ENCODE results near the gene PRDM12.

The PRDM12 gene

DNA sequence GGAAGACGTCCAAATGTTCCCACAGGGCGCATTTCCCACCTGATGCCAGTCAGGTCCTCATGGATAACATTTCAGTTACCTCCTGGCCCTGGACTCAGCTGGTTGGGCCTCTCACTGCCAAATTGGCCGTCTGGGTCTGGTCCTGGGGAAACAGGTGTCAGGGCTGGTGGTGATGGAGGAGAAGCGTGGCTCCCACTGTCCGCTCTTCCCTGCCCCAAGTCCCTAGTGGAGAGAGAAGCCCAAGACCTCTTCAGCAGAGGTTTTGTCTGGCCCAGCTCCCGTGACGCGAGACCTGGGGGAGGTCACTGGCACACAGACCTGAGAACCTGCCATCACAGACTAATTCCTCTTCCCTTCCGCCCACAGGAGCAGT is 27.8 kb upstream of the PRDM12 start:
- no peak for DNase-seq

DNA sequence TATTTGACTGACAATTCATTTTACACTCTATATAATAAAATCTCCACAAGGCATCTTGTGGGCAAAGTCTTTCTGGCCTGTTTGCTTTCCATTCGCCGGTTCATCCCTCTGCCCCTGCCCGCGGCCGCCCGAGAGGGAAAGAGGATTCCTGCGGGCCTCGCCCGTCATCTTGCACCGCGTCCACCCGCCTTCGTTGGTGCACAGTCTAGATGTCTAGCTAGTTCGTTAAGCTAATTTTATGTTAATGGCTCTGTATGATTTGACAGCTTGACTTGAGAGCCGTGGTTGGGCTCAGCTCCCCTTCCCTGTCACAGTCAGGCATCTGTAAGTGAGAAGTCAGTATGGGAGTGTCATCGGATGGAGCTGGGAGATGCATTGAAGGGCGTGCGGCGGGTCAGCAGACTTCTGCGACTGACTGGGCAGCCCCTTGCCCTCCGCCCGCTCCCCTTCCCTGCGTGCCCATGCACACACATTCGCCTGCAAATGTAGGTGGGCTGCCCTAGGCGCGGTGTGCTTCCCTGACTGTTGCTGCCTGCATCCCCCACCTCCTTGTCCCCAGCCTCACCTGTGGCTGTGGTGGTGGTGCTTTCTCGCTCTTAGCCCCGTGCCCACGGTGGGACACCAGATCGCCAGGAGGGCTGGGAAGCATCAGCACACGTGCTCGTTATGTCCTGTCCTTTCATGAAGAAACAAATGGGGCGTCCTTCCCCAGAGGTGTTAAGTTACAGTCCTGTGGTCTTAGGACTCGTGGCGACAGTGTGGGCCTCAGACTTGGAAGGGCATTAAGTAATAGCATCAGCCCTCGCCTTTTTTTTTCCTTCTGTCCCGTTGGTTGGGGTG is 25.9 kb upstream of the PRDM12 start:
- no peak for DNase-seq

DNA sequence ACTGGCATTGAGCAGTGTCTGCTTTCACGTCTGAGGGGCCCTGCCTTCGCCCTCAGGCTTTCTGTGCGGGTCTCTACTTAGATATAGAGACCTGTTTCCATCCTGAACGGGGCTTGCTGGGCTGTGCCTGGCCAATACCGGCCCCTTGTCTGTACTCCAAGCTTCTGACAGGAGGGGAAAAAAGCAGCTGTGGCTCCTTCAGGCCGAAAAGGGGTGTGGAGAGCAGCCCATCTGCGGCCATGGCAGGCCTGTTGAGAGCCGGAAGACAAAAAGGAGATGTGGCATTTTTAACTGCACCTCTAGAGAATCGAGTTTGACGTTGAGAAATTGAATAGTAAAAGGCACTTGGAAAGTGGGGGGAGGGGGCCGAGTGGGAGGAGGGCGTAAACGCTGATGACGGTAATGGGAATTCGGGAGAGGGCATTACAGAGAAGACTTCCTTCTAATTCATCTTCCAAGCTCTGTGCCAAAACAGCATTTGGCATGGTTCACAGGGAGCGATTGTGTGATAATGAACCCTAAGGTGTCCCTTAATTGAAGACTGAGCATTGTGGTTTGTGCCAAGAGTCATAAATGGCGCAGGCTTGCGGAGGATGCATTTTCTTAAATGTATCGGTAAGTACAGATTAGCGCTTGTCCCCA is 25.1 kb upstream of the PRDM12 start:
- DNase-seq, result no peak

DNA sequence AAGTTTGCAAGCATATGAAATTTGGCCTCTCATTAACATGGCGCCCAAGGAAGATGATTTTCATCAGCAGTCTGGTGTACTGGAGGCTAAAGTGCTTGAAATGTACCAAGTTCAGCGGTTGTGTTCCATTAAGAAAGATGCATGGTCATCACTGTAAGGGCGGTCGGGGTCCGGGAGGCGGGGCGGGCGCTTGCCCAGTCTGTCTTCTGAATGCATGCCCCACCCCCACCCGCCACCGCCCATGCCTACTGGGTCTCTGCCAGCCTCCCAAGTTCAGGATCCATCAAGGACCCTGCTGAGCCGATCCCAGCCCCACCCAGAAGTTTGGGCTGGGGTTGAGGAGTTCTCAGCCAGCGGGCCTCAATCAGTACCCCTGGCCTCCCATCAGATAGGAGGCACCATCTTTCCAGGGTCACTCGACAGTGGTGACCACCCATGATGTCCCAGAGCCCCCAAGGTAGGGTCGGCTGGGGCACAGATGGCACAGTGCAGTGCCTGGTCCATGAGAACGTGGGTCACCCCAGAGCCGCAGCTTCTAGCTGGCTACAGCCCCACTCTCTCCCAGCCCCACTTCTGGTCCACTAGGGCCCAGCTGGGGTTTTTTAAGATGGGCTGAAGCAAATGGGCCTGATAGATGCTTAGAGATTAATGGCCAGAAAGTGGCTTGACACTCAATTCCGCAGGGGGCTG is 24.4 kb upstream of the PRDM12 start:
- DNase-seq, result no peak

DNA sequence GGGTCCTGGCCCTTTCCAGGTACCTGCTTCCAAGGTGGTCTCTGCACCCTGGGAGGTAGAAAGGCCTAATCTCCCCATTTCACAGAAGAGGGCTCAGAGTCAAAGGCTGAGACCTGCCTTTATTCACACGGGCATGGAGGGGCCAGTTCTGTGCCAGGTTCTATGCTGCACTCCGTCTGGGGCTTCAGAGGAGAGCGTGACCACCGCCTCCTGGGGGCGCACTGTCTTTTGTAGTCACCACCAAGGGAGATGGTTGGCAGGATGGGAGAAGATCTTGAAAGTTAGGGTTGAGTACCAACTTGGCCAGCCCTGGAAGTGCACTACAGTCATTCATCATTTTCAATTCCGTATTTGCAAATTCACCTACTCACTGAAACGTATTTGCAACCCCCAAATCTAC is 23.7 kb upstream of the PRDM12 start:
- DNase-seq, result no peak

DNA sequence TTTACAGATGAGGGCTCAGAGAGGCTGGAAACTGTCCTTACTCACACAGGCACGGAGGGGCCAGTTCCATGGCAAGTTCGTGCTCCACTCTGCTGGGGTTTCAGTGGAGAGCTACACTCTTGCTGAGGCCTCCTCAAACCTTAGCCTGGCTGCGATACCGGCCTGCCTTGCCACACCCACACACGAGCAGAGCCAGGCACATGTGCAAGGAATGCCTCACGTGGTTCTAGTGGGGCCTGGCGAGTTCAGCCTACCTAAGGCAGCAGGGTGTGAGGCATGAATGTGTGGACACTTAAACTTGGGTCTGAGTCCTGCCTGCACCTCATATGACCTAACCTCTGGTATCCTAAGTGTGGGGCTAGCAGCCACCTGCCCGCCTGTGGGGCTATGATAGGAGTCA is 21.5 kb upstream of the PRDM12 start:
- DNase-seq, result no peak

DNA sequence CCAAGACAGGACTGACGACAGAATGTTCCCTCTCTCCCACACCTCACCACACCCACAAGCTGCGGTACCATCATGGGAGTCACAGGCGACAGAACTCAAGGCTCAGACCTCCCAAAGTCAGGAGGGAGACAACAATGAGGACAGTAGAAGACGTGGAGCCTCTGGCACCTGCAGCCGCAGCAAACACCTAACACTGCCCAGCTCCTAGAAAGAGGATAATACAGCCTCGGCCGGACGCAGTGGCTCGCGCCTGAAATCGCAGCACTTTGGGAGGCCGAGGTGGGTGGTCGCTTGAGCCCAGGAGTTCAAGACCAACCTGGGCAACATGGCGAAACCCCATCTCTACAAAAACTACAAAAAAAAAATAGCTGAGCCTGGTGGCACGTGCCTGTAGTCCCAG is 13.2 kb upstream of the PRDM12 start:
- DNase-seq, result no peak

DNA sequence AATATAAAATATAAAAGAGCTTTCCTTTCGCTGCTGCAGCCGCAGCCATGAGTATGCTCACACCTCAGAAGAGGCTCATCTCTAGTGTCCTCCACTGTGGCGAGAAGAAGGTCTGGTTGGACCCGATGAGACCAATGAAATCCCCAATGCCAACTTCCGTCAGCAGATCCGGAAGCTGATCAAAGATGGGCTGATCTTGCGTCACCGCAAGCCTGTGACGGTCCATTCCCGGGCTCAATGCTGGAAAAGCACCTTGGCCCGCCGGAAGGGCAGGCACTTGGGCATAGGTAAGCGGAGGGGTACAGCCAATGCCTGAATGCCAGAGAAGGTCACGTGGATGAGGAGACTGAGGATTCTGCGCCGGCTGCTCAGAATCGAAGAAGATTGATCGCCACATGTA is 12.6 kb upstream of the PRDM12 start:
- no peak for DNase-seq

DNA sequence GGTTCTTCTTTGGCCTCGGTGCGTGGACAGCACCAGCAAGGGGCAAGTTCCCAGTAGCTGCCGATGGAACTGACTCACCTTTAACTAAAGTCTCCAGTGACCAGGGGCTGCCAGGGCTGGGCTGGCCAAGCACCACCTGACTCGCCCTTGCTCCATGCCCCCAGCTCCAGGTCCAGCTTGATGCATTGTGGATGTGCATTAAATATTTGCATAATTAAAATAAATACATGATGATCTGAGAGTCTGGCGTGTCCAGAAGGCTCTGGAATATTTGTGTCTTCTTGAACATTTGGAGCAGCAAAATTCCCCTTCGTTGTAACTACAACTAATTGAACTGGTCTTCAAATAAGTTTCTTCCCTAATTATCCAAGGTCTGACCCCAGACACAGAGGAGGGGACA is 9.5 kb upstream of the PRDM12 start:
- DNase-seq, result no peak

DNA sequence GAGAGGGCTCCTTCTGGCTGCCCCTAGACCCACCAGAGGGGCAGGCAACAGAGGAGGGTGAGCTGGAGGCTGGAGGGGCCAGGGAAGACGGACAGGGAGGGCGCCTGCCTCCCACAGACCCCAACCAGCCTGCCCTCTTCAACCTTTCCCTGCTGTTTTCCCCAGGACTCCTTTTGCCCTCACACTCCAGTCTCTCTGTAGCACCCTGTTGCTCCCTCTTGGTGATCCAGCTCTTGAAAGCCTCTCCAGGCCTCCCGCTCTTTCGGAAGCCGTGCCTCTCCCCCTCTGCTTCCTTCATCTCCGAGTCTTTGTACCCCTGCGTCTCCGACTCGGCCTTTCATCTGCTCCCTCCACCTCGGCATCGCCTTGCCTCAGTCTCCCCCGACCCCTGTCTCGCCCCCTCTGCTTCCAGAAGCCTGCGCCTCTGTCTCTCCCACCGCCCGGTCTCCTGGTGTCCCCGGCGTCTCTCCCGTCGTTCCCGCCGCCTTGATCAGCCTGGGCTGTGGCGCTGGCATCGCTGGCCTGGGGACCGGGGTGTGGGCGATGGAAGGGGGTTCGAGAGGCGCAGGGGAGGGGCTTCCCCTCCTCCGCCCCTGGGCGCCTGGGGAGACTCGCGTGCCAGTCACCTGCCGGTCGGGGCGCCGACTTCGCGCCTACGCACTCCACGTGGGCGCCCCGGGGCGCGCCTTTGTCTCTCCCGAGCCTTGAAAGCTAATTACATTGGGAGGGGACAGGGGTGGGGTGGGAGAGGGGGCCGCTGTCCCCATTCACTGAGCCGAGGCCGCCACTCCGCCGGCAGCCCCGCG is 5.3 kb upstream of the PRDM12 start:
- no peak for DNase-seq

DNA sequence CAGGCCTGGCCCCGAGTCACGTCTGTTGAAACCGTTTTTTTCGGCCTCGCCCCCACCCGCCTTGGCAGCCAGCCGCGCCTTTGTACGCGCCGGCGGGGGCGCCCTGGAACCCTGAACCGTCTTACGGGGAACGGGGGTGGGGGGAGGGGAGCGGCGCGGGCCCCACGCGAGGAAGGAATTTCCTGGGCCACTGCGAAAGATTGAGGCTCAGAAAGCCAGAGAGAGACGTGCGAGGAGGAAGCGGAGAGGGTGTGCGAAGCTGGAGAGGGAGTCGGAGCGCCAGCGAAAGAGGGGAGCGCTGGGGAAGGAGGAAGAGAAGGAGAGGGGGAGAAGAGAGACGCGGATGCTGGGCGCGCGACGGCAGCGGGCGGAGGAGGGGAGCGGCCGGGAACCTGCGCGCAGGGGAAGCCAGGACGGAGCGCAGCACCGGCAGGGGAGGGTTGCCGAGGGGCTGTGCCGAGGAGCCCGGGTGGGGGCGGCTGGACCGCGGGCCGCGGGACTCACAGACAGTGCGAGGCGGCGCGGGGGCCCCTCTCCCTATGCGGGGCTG is 4.6 kb upstream of the PRDM12 start:
- no peak for DNase-seq

DNA sequence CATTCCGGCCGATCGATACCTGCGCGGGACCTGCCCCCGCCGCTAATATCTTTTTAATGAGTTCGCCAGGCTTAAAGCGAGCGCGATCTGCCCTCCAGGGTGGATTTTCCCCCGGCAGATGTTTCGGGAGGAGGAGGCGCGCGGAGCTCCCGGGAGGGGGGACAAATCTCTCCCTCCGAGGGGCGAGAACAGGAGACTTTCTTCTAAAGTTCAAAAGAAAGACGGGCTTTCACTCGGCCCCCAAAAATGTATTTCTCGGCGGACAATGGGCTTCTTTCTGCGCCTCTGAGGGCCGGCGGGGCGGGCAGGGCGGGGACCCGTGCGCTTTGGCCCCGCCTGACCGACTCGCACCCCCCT is 4.1 kb upstream of the PRDM12 start:
- DNase-seq, result no peak

DNA sequence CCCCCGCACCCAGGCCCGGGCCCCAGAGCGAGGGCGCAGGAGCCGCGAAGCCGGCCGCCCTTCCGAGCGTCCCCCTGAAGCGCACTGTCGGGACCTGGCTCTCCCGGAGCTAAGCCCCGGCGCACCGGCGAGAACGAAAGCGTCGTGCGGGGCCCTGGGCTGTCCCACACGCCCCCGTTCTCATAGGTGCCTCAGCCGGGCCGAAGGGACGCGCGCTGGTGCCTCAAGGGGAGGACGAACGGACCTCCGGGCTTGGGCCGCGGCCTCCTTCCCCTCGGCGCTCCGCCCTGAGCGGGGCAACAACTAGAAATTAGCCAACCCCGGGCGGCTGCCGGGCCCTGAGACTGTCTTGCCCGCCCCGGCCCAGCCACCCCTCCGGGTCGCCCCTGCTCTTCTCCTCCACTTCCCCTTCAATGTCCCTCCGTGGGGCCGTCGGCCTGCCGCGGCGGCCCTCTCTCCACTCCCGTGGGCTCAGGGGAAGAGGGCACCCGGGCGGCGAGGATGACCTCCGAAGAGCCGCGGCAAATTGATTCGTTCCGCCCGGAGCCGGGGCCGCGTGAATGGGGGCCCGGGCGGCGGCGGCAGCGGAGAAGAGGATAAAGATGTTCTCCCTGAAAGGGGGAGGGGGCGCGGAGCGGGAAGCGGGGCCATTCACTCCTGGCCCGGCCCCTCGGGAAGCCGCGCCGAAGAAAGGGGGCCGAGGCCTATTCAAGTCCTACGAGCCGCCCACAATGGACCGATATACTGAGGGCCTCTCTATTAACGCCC is 3.5 kb upstream of the PRDM12 start:
- no peak for DNase-seq

DNA sequence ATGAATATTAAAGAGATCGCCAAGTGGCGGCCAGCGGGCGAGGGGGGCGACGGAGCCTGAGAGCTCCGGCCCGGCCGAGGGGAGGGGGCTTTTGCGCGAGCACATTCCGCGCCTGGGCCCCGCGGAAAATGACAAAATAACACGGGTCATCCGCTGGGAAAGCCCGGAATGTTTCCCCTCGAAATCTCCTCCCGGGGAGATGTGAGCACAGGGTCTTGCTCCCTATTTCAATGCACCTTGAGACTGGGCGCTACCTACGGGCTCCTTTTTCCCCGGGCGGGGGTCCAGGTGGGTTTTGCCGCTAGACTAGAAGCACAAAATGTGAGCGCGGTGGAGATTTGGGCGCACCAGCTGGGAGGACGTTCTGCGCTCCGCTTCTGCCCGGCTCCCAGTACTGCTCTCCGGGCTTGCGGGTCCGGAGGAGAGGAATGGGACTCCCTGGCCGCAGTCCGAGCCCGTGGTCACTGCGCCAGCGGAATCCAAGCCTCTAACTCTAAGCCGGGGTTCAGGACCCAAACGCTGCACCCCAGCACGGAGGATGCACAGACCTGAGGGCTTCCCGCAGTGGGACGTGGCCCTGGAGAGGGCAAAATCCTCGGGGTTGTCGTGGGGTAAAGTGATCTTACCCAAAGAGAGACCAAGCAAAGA is 2.8 kb upstream of the PRDM12 start:
- DNase-seq, result no peak

DNA sequence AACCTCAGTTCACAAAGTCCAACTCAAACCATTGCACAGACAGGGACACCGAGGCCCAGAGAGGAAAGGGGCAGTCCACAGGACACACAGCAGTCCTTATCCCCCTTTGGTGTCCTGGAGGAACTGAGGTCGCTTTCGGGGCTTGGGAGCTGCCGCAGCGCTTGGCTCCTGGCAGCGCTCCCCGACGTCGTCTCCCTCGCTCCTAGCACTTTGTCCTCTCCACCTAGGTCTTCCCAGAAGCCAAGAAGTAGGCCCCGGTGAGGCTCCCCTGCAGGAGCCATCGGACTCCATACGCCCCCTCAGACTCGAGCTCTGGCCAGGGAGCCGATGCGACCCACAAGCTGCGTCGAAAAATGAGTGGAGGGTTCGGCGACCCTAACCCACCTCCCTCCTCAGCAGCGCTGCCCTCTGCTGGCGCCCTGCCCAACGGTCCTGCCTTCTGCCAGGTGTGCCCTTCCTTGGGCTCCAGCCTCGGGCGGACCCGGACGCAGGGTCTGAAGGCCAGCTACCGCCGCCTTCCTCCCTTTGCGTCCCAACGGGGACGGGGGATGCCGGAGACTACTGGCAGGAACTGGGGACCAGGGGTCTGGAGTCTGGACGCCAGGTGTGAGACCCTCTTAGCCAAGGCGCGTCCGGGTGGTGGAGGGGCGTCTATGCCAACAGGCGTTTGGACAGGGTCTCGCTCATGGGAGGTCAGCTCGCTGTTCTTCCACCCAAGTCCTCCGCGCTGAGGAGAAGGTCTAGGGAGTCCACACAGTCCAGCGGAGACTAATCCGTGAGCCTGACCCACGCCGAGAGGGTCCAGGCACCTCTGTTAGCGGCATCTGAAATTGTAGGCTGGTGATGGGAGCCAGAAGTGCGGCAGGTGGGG is 2.1 kb upstream of the PRDM12 start:
- DNase-seq, result no peak

DNA sequence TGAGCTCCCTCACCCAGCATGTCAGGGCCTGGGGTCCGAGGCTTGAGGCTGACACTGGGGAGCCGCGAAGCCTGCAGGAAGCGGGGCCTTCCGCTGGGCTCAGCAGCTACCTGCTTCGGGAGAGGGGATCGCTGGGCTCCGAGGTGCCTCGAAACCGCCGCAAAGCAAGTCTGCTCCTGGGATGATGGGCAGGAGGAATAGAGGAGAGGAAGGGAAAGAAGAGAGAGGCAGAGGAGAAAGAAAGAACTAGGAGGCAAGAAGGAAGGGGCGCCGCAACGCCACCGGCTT is 1.5 kb upstream of the PRDM12 start:
- DNase-seq, result no peak

DNA sequence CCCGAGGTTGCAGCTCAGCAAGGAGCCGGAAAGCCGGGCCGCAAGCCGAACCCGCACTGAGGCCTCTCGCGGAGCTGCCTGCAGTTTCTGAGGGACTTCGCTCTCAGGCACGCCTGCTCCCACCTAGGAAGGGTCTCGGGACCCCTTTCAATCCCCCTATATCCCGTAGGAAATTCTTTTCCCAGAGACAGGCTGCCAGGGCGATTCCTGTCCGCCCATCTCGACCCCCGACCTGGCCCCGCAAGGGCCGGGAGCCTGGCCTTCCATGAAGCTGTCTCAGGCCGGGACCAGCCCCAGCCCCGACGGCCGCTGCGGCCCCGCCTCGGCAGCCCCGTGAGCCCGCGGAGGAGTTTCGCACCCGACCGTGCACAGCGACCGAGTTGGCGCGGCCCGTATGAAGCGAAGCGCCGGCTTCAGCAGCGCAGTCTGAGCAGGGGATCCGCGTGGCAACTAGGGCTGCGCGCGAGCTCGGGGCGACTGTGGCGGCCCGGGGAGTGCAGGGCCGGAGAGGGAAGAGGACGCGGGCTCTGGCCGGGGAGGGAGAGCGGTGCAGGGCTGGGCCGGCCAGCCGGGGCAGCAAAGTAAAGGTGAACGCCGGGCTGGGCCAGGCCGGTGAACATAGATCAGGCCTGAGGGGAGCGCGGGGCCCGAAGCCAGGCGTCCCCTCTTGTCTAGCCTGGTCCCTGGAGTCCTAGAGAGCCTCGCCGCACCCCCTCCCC is 977 bp upstream of the PRDM12 start:
- DNase-seq, result no peak

DNA sequence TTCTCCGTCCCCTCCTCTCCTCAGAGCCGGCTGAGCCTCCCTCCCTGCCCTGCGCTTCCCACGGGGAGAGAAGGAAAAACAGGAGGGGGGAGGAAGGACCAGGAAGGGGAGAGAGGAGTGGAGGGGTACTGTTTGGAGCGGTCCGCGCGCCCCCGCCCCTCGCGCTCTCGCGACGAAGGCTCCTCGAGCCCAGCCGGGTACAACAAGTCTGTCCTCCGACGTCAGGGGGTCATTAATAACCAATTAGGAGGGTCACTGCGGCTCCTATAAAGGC is 480 bp upstream of the PRDM12 start:
- DNase-seq, result no peak

DNA sequence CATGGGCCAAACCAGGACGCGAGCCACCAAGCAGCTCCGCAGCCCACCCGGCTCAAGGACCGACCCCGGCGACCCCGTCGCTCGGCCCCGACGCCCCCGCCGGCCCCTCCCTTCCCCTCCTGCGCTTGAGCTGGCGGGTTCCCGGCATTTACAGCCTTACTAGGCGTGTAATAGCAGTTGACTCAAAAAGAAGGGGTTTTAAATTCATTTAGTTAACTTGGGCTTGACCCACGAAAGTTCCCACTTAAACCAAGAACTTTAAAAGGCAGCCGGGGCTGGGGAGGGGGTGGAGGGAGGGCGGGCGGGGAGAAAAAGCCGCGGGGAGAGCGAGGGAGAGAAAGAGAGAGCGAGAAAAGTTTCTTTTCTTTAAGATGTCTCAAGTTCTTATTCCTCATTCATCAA is 636 bp downstream of the PRDM12 start:
- no peak for DNase-seq

All from stimulated activated CD4-positive, alpha-beta T cell treated with anti-CD3 and anti-CD28 coated beads, Interleukin-4, amount 100 ng/mL, for 4 hours (primary cell).